Globus pallidus (tissue), 1 donor: ENCODE measurements around the gene SELENOO.

Experiments used
- DNase-seq: peaks from one replicate; pipeline ENCODE4 v3.0.0-alpha.2; 2015; ENCODE audit warnings: low spot score

SELENOO gene

DNA sequence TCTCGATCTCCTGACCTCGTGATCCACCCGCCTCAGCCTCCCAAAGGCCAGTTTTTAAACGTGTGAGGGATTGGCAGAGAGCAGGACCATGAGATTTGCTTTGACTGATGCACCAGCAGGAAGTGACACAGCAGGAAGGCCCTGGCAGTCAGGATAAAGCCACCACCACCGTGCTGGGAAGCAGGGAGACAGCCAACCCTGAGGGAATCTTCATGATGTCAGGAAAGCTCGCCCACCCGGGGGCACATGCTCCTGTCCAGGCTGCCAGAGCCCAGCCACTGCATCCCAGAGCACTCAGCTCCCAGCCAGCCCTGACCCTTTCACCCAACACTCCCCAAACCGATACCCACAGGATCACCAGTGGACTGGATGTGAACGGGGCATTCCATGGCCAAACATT is 37.9 kb downstream of the SELENOO start:
- DNase-seq: no peak

DNA sequence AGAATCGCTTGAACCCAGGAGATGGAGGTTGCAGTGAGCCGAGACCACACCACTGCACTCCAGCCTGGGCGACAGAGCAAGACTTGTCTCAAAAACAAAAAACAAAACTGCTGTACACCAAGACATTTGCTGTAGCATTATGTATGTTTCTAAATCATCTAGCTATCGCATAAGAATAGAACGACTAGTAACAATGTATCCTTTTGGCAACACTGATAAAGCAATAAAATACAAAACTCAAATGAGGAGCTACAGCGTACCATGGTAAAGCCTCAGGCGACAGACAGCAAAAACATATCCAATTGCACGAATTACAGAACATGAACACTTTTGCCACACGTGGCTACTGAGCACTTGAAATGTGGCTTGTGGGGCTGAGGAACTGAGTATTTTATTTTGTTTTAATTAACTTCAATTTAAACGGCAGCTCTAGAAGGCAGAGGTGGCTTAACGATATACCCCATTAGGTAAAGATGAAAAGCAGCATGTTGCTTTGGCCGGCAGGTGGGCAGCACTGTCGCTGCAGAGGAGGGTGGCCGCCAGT is 41.7 kb downstream of the SELENOO start:
- DNase-seq: no peak

DNA sequence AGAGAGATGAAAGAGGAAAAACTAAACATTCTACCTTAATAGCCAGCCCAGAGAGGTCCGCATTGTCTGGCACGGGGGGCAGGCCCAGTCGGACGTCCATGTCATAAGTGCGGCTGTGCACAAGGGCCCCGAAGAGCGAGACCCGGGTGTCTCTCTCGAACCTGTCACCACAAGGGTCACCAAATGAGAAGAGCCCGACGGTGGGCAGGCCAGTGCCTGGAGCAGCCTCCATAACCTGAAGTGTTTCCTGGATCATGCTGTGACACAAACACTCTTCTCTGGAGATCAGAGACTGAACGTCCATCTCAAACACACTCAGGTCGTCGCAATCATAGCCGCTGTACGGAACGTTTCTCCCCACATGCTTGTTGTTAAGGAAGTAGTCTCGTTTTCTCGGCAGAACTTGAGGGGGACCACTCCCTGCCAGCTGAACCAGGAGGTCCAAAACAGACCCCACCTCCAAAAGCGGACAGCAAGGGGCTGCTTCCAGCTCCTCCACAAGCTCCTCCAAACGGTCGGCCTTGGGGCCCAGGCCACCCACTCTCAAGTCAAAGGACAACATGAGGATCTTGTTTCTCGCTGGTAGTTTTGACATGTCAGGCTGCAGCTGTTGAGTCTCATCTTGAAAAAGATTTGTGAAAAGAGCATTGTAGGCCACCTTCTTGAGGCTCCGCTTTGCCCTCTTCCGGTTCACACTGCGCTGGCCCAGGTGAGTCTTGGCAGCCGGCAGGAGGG is 43.0 kb downstream of the SELENOO start:
- no peak for DNase-seq

DNA sequence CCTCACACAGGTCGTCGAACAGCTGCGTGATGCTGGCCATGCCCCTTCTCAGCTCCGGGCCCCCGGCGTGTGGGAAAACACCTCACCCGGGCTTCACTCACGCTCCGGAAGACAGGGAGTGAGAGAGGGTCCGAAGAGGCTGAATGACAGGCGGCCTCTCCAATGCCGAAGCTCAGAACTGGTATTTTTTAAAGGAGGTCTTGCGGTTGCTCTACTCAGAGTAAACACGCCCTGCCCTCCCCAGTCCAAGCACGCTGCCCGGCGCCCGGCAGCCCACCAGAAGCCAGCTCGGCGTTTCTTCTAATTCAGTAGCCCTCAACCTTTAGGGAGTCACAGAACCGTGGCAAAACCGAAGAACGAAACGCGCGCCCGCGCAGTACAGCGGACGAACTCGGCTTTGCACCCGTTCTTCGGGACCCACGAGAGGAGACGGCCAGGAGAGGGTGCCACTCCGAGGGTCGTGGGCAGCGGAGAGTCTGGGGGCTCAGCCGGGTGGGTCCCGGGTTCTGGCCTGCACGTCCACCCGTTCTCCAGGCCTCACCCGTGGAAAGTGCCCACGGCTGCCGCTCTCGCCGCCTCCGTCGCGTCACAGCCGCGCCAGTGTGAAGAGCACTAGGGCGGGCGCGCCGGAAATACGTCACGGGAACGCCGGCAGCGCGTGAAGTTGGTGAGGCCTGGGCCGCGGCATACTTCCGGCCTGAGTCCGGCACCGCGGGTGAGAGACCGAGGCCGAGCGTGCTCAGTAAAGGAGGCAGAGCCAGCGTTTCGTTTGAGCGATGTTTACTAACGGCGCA is 43.8 kb downstream of the SELENOO start, which contains the start of gene TUBGCP6:
TUBGCP6 (minus strand) TSS at position 604 of the 794 bp plus-strand sequence; CDS start at position 40, 564 bp downstream.
- peak; percentile 94 for DNase-seq

DNA sequence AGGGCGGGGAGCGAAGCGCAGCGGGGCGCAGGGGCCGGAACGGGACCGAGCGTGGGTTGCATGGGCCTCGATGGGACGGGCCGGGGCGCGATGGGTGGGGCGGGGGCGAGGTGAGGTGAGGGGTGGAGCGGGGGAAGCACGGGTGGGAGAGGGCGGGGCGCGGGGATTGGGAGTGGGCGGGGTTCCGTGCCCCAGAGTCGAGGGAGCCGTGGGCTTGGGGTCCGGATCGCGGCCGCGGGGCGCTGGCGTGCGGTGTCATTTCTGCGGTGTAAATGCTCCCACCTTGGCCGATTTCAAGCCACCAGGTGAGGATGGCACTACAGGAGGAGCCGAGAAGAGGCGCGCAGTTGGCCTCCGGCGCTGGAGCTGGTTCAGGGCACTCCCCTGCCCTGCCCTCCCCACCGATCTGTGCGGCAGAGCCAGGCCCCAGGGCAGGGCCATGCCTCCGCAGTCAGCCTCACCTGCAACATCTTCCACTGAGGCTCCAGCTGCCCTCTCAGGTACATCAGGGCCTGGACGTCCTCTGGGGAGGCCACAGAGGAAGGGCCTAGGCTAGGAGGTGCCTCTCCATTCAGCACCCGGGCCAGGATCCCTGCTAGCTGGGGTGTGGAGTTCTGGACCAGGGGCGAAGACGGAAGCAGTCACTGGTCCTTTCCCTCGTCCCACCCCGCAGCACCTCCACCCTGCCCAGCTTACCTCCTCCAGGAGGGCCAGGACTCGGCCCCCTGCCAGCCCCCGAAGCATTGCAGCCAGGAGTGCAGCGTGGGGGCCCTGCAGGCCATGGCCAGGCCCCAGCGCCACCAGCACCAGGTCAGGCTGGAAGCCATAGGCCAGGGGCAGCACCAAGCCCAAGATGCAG is 44.6 kb downstream of the SELENOO start:
- DNase-seq: no peak

DNA sequence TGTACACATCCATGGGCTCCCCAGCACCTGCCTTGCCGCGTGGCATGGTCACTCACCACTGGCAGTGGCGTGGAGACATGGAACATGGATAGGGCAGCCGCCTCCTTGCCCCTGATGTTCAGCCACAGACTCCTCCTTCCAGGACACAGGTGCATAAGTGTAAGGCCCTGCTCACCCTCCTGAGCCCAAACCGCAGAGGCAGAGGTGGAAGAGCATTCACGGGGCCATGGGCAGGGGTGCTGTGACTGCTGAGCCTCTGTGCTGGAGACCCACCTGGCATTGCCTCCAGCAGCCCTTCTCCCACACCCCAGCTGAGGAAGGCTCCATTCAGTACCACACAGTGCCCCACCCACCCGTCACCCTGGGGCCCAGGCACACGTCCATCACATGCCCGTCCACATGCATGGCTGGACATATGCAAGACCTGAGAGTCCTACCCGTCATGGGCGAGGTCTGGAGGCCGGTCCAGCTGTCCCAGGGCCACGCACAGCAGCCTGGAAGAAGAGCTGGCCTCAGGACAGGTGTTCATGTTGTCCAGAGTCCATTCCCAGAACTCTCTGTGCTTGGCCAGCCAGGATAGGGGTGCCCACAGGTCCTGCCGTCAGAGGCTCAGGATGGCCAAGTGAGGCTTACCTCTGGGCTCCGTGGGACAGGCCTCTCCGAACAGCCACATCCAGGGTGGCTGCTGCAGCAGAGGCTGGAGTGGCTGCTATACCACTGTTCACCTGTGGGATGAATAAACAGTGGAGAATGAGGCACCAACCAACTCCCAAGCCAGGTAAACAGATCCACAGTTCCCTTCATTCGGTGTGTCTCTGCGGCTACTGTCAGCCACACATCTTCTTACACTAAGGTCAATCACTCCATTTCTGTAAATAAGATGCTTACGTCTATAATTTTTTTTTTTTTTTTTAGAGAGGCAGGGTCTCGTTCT is 45.7 kb downstream of the SELENOO start:
- no peak for DNase-seq

DNA sequence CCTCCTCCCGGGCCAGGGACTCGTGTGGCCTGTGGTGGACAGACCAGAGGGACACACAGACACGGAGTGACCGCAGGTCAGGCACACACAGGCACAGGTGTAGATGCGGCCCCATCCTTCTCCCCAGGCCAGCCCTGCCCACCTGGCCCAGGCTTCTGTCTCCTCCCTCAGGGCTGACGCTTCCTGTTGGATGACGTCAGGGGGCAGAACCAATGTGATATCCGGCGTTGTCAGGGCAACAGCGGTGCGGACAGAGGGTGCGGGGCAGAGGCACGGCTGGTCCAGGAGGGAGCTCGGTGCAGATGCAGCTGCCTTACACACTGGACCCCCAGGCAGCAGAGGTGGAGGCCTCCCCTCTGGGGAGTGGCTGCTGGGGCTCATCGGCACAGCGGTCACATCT is 46.9 kb downstream of the SELENOO start:
- no peak for DNase-seq

DNA sequence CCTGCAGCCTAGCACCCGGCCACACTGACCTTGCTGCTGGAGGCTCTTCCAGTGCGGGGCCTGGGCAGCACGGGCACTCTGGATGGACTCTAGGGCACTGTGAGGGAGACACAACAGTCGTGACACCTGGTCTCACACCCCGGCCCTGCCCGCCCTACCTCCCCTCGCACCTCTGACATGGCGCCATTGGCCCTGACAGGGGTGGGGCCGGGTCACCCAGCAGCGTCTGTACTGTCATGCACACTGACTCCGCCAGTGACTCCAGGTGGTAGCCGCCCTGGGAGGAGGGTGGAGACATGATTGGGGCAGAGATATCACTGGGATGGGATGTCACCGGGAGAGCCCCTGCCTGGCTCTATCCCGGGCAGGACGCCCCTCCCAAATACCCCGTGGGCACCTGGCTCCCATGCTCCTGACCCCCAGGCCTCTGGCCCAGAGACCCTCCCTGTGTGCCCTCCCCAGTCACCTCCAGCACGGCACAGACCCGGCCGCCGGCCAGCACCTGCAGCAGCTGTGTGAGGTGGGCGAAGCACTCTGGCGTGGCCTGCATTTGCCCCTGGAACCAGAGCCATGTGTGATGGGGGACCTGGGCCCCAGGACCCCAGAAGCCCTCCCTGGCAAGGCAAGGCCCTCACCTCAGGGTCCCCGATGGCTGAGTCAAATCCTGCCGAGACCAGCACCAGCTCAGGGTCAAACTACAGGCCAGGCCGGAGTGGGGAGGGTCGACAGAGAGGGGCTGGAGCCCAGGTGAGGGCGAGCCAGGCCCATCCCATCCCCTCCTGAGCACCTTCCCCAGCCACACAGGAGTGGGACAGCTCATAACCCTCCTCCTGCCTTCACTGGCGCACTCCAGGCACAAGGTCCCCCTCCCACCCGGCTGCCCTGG is 47.6 kb downstream of the SELENOO start:
- no peak for DNase-seq

DNA sequence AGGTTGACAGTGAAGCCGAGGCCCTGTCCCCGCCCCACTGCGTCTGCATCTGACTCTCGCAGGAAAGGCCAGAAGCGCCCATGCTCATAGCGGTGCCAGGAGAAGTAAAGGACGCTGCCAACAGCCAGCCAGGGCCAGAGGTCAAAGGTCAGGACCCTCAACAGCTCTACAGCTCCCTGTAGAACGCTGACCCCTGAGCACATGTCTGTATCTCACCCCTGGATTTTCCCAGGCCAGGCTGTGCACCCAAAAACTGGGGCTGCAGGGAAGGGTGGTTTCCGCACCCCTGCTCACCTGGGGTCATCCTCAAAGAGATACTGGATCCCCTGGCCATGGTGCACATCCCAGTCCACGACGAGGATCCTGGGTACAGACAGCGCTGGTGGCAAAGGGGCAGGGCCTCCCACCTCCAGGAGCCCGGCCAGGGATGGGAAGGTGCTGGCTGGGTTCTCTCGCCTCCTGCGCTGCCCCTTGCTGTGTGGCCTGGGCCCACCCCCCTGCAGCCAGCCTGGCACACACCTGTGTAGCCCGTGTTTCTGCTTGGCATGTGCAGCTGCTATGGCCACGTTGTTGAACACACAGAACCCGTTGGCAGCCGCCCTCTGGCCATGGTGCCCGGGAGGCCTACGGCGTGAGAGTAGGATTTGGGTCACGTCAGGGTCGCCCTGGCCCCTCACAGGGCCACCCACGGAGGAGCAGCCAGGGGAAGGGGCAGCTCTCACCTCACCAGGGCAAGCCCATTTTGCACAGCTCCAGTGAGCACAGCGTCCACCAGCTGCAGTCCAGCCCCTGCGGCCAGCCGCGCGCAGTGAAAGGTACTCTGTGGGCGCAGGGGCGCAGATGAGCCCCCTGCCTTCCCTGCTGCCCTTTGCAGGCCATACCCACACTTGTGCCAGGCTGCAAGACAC is 48.8 kb downstream of the SELENOO start:
- DNase-seq: no peak

DNA sequence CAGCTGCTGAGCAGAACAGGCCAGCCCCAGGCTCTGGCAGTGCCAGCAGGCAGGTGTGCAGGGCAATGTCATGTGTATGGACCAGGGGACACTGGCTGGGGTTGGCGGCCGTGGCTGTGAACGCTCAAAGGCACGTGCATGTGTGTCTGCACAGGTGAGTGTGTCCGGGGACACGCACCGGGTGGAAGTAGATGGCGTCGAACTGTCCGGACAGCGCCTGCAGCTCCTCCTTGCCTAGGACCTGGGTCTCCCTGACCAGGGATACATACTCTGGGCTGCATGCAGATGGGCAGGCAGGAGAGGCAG is 49.4 kb downstream of the SELENOO start:
- no peak for DNase-seq

DNA sequence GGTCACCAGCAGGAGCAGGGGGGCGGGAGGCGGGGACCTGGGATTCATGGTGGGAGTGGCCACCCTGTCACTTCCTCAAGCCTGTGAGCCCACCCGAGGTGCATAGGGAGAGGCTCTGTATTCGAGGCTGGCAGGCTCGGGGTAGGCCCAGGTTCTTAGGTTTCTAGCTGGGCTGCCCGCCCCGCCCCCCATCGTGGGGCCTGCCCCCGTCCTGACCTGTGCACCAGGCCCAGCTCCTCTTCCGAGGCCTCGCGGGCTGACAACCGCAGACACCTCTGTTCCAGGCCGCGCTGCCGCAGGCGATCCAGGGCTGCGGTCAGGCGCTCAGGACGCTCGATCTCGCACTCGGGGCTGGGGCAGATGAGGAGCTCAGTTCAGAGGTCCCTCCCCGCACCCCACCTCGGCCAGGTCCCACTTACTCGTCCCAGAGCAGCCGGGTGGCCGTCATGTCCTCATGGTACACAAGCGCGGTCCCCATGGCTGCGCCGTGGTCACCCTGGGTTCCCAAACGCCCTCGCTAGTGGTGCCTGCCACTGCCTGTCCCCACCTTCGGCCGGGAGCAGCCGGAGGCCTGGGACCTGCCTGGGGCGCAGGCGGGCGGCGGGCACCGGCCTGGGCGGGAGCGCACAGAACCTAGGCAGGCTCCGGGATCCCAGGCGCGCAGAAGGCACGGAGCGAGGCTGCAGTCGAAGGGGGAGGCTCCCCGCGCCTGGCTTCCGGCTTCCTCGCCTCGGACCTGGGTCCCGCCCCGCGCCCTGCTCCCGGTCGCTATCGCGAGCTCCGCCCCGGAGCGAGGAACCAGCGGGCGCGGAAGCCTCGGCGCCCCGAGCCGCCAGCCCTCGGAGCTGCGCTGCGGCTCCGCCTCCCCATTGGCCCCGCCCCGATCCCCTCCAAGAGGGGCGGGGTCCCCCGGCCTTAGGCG is 50.0 kb downstream of the SELENOO start, which contains the start of gene HDAC10:
HDAC10 (minus strand) TSS at position 711 of the 922 bp plus-strand sequence; CDS start at position 478, 233 bp downstream.
- DNase-seq: no peak

DNA sequence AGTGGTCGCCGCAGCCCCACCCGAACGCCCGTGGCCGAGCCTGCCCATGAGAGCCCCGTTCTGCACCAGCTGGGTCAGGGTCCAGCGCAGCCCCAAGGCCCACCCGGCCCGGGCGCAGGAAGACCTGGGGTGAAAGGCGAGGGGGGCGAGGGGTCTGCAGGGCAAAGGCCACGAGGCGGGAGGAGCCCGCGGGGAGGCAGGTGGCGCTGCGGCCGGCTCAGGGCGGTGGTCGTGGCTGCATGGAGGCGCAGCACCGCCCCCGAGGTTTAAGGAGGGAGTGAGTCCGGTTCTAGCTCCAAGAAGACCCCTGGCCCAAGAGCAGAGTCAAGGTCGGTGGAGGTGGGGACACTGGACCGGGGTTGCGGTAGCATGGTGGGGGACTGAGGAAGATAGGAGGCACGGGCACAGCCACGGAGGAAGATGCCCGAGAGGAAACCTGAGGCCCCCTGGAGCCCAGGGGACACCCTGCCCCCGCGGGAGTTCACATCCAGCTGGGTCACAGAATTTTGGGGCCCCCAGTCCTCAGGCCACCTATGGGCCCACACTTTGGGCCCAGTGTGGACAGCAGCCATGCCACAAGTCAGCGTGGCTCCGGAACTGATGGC is 50.8 kb downstream of the SELENOO start:
- DNase-seq: no peak

DNA sequence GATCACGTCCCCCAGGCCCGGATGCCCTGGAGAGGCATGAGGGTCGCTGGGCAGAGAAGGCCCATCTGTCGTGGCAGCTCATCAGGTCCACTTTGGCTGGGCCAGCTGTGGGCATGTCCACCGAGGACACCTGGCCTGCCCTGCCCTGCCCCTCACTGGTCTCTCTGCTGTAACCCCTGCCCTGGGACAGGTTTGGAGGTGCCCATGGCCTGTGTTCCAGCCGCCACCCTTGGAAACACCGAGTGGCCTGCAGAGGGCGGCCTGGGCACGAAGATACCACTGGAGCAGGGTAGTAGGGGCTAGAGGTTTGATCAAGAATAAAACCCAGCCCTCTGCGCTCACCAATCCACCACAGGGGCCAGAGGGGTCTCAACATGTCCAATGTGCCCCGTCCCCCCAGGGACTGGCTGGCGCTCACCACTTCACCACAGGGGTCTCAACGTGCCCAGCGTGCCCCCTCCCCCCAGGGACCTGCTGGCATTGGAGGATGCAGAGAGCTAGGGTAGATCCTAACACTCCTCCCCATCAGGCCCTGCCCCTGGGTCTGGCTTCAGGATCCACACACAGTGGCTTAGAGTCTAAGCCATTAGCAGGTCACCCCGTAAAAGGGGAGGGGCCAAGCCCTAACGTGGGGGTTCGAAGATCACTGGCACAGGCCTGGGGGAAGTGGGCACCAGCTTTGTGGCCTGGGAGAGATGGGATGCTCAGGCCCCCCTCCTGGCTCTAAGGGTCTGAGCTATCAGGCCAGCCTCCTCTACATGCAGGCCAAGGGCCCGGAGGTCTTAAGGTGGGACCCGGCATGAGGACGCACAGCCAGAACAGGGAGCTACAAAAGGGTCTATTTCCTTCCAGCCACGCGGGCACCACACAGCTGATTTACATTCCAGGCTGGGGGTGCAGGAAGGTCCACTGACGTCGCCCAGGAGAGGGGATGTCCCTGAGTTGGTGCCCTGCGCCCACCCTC is 51.6 kb downstream of the SELENOO start:
- DNase-seq: no peak

DNA sequence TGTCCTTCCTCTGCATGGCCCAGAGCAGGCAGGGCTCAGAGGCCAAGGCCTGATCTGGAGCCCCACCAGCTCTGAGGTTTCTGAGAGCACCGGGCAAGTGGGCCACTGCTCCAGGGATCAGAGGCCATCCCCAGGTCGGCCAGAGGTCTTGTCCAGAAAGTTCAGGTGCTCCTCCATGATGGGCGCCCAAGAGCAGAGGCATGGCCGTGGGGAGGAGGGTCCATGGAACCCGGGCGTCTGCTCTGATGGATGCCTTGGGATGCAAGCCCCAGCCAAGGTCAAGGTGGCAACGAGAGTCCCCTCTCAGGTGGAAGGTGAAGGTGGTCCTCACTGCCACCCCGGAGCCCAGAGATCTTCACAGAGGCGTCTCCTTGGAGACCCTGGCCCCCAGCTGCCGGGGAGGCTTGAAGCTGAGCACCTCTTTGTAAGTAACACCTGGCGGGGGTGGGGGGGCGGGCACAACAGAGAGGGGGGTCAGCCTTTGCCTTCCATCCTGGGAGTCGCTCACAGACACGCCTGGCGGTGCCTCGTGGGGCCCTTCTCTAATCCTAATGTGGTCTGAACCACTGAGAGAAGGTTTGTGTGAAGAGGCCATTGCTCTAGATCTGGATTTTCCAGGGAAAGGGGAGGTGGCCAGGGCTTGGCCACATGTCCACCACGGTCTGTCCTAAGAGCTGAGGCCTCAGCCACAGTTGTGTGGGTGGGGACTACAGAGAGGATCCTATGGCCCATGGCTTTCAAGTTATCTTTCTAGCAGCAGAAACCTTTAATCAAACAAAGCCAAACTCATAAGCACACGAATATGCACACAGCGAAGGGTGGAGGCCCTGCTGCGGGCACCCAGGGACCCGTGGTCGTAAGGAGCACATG is 52.5 kb downstream of the SELENOO start:
- DNase-seq: no peak

DNA sequence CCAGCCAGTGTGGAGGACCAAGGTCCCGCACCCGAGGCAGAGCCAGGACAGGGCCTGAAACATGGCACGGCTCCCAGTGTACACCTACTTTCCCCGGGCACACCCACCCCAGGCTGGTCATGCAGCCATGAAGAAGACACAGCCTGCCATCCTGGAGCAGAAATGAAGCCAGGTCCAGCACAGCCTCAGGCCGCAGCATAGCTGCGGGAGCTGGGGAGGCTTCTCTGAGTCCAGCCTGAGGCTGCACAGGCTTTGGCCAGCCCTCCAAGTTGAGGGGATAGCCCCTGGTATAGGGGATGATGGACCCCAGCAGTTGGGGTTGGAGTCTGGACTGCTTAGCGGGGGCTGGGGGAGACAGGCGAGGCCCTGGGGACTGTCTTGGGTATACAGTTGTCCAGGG is 53.1 kb downstream of the SELENOO start:
- no peak for DNase-seq
